Esophagus squamous epithelium (tissue), 5 donors: Measurements from ENCODE around the gene FAM168A. TPM values are rescaled to one million over a fixed set of nuclear protein-coding genes. Genes with fewer than 3 reads are reported as not detected.

Experiments used
- DNase-seq: peaks from one replicate; lab custom pipeline; 2025; lab: John Stamatoyannopoulos, UW
- H3K27ac ChIP-seq, 4 donors: fragments of 200-600 bp; sonication (generic); one replicate each; pipeline ENCODE4 v1.5.1; 2016 to 2019; ENCODE audit warnings: mild to moderate bottlenecking in 1 of 4
- H3K27me3 ChIP-seq, 4 donors: fragments of 200-600 bp; sonication (generic); 1 replicate in 3 of 4; 2 replicates in 1 of 4; pipeline versions ENCODE4 v1.5.1 to v1.6.0; 2017 to 2021; ENCODE audit warnings: antibody characterized with exemption in 1 of 4
- H3K36me3 ChIP-seq, 3 donors: fragments of 200-600 bp; sonication (generic); one replicate each; pipeline ENCODE4 v1.5.1; 2016 to 2019
- H3K4me1 ChIP-seq, 3 donors: fragments of 200-600 bp; sonication (generic); one replicate each; pipeline ENCODE4 v1.5.1; 2017 to 2019
- H3K4me3 ChIP-seq, 4 donors: fragments of 200-600 bp; sonication (generic); 1 replicate in 3 of 4; 2 replicates in 1 of 4; pipeline ENCODE4 v1.5.1; 2016 to 2019; ENCODE audit warnings: mild to moderate bottlenecking in 2 of 4, moderate library complexity in 1 of 4
- H3K9me3 ChIP-seq, 3 donors: fragments of 200-600 bp; sonication (generic); one replicate each; pipeline ENCODE4 v1.5.1; 2016 to 2019
- CTCF ChIP-seq, 6 experiments: fragments of 450-650 bp in 4 of 6; fragments of 200-600 bp in 2 of 6; sonication (generic) in 2 of 6; IDR thresholded peaks; one replicate each; pipeline ENCODE4 v1.5.1; 2016 to 2019; ENCODE audit warnings: antibody characterized with exemption in 6 of 6, mild to moderate bottlenecking in 4 of 6, moderate library complexity in 4 of 6
- POLR2A ChIP-seq, 4 donors: fragments of 450-650 bp; IDR thresholded peaks; one replicate each; pipeline ENCODE4 v1.6.1; 2017; ENCODE audit warnings: antibody characterized with exemption in 4 of 4, mild to moderate bottlenecking in 4 of 4, moderate library complexity in 3 of 4
- WGBS, 2 donors: methylation state at CpG; one replicate each; pipeline ENCODE4 v1.1.5; 2018; 5-methylcytosine and 5-hydroxymethylcytosine counted together
- intact Hi-C: fragments of 100-400 bp; cut with DNase I; formaldehyde crosslinking; loops from one replicate; pipeline ENCODE4 v1.15.0; 2022
- total RNA-seq, 4 donors: library from RNA; depleted of rRNA; stranded (reverse); fragments of >200 nt; gene quantifications; one replicate each; pipeline ENCODE4 v1.1.0, GENCODE V29; 2016
- donor health status: DM: yes; HTN: yes; CAD: no.

The FAM168A gene
- total RNA-seq, 4 donors from 2014 or later, result 7.0 to 15.5 (median 12.3) TPM

DNA sequence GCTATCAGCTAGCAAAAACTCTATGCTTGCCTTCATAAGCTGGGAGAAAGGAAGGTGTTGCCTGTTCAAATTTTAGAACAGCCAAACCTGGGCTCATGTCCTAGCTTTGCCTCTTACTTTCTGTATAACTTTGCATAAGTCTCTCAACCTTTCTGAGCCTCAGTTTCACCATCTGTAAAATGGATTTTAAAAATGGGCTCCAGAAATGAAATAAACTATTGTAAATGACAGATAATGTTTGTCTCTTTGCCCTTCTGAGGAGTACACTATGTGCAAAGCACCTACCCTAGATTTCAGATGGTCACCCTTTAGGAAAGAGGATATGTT is 68.7 kb downstream of the FAM168A start:
- no peak overlapping the region for H3K27ac ChIP-seq
- H3K9me3 ChIP-seq, result no peaks in the 10 kb centered on the region
- TF ChIP-seq CTCF (IDR thresholded peaks at IDR 0.05), result no peak
- no peaks in the 10 kb centered on the region for H3K27me3 ChIP-seq
- H3K36me3 ChIP-seq, result no peaks in the 10 kb centered on the region
- intact Hi-C loops, result loop anchor here (5.0 kb wide), 1 partner anchor 33 kb away; no protein-coding TSS in a partner anchor
- no peak for DNase-seq
- peaks cover 4 to 47% (median 15%) of the 10 kb centered on the region in 3 donors for H3K4me1 ChIP-seq
- no peak overlapping the region for H3K4me3 ChIP-seq

DNA sequence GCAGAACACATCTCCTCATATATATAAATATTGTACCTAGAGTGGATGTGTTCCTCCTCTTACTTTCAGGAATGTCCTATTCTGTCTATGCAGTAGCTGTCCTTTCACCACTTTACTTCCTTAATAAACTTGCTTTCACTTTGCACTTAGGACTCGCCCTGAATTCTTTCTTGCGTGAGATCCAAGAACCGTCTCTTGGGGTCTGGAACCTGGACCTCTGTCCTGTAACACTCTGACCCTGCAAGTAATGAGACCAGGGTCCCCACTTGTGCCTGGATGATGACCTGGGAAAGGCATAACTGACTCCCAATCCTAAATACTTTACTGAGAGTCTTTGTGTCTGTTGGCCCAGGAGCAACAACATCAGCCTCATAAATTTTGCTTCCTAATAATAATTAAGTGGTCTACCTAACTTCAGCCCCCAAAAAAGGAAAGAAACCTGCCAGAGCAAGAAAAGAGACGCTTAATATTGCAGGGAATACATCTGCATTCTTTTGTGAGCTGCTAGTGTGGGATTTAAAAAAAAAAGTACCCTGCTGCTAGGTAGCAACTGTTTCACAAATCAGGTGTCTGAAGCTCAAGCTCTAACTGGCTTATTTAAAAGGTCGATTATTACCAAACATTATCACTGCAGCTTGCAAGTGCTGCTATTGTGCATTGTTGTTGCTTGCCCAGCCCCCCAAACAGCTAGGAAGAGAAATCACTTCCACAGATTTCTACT is 69.3 kb downstream of the FAM168A start:
- DNase-seq, result no peak
- peak overlapping the region; percentile 4 to 53 (median 24) for H3K4me3 ChIP-seq

DNA sequence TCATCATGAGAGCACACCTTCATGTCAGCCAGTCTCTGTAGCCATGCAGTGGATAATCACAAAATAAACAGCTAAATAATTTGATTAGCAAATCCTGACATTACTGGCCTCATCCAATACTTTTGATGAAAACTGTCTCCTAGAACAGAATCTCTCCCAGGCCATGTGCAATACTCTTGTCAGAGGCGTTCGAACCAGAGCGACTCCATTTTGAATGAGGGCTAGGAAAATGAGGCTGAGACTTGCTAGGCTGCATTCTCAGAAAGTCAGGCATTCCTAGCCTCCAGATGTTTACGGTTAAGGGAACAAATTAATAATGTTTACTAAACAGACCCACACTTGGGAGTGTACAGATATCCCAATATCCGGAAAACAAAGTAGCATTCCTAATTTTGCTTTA is 69.9 kb downstream of the FAM168A start:
- peak overlapping the region in 1 of 4 donors; percentile 53 for H3K4me3 ChIP-seq
- DNase-seq, result no peak
- H3K36me3 ChIP-seq, result no peaks in the 10 kb centered on the region
- WGBS, 2 donors, result 88 to 91% methylated on average over 5 of the region's 5 CpGs
- H3K27me3 ChIP-seq, result no peaks in the 10 kb centered on the region
- intact Hi-C loops, result loop anchor here (5.0 kb wide), 1 partner anchor 34 kb away; no protein-coding TSS in a partner anchor
- no peak for TF ChIP-seq POLR2A (IDR thresholded peaks at IDR 0.05)
- TF ChIP-seq CTCF (IDR thresholded peaks at IDR 0.05), result no peak
- H3K4me1 ChIP-seq, result peaks cover 4 to 43% (median 15%) of the 10 kb centered on the region in 3 donors
- no peaks in the 10 kb centered on the region for H3K9me3 ChIP-seq
- no peak overlapping the region for H3K27ac ChIP-seq

More for the DNA sequence above, 69.3 kb downstream of the FAM168A start:
- intact Hi-C loops, result loop anchor here (5.0 kb wide), 1 partner anchor 34 kb away; no protein-coding TSS in a partner anchor
- Histone ChIP-seq H3K36me3 (no peaks in the 10 kb centered on the region), H3K27me3 (no peaks in the 10 kb centered on the region), H3K9me3 (no peaks in the 10 kb centered on the region), H3K4me1 (peaks cover 4 to 47% (median 15%) of the 10 kb centered on the region in 3 donors), H3K27ac (peak overlapping the region in 2 of 4 donors; percentile 21 to 51)
- WGBS, 2 donors, result 15 to 26% methylated on average over 5 of the region's 5 CpGs
- TF ChIP-seq CTCF (IDR thresholded peaks at IDR 0.05) (no peak), POLR2A (IDR thresholded peaks at IDR 0.05) (no peak)

- no peak overlapping the region for H3K4me3 ChIP-seq
- H3K27me3 ChIP-seq, result no peaks in the 10 kb centered on the region
- H3K4me1 ChIP-seq, result peaks cover 4 to 24% (median 4%) of the 10 kb centered on the region in 3 donors
- no peaks in the 10 kb centered on the region for H3K36me3 ChIP-seq
- WGBS, 2 donors, result 92 to 100% methylated on average over 1 of the region's 1 CpG
- intact Hi-C loops, result loop anchor here (5.0 kb wide), 1 partner anchor 37 kb away; no protein-coding TSS in a partner anchor
- DNase-seq, result no peak
- H3K9me3 ChIP-seq, result no peaks in the 10 kb centered on the region
- no peak for TF ChIP-seq POLR2A (IDR thresholded peaks at IDR 0.05)
- no peak overlapping the region for H3K27ac ChIP-seq
These were observed 72.3 kb downstream of the FAM168A start for GRCh38 chr11:73525611-73526010.

GRCh38 chr11:73524774-73525173 is 73.1 kb downstream of the FAM168A start:
- Histone ChIP-seq H3K27me3 (no peaks in the 10 kb centered on the region), H3K4me3 (no peak overlapping the region), H3K4me1 (peaks cover 4 to 24% (median 4%) of the 10 kb centered on the region in 3 donors), H3K9me3 (no peaks in the 10 kb centered on the region), H3K27ac (no peak overlapping the region), H3K36me3 (no peaks in the 10 kb centered on the region)
- DNase-seq, result no peak
- WGBS, 2 donors, result 91 to 92% methylated on average over 4 of the region's 4 CpGs
- intact Hi-C loops, result loop anchor here (5.0 kb wide), 1 partner anchor 38 kb away; no protein-coding TSS in a partner anchor
- TF ChIP-seq POLR2A (IDR thresholded peaks at IDR 0.05) (no peak), CTCF (IDR thresholded peaks at IDR 0.05) (no peak)
